Measurements from ENCODE around the gene WDR45B. TPM values are rescaled to one million over a fixed set of nuclear protein-coding genes. Genes with fewer than 3 reads are reported as not detected.

Gene WDR45B
- total RNA-seq, 1 donor from 2014 or later: 75.6 TPM

- no peak overlapping the region for H3K27ac Mint-ChIP-seq (ENCODE audit: unreplicated experiment)
- TF ChIP-seq CTCF (IDR thresholded peaks at IDR 0.05): no peak
- no peaks in the 10 kb centered on the region for H3K27me3 Mint-ChIP-seq (ENCODE audit: unreplicated experiment)
These were observed 10.0 kb downstream of the WDR45B start for GRCh38 chr17:82638183-82638773.

GRCh38 chr17:82636626-82637598 is 11.3 kb downstream of the WDR45B start:
- H3K36me3 Mint-ChIP-seq (ENCODE audit: unreplicated experiment): peaks cover 15% of the 10 kb centered on the region
- H3K27ac Mint-ChIP-seq (ENCODE audit: unreplicated experiment): no peak overlapping the region
- no peak for DNase-seq (ENCODE audit: extremely low spot score, unreplicated experiment)
- H3K4me3 Mint-ChIP-seq (ENCODE audit: unreplicated experiment): no peak overlapping the region
- H3K27me3 Mint-ChIP-seq (ENCODE audit: unreplicated experiment): no peaks in the 10 kb centered on the region
- no peak for TF ChIP-seq CTCF (IDR thresholded peaks at IDR 0.05)
- H3K4me1 Mint-ChIP-seq (ENCODE audit: unreplicated experiment): no peaks in the 10 kb centered on the region
- H3K9me3 Mint-ChIP-seq (ENCODE audit: unreplicated experiment): no peaks in the 10 kb centered on the region

More at GRCh38 chr17:82638183-82638773, 10.0 kb downstream of the WDR45B start:
- H3K36me3 Mint-ChIP-seq (ENCODE audit: unreplicated experiment): peaks cover 14% of the 10 kb centered on the region
- H3K9me3 Mint-ChIP-seq (ENCODE audit: unreplicated experiment): no peaks in the 10 kb centered on the region
- H3K4me3 Mint-ChIP-seq (ENCODE audit: unreplicated experiment): no peak overlapping the region
- H3K4me1 Mint-ChIP-seq (ENCODE audit: unreplicated experiment): no peaks in the 10 kb centered on the region
- no peak for DNase-seq (ENCODE audit: extremely low spot score, unreplicated experiment)

GRCh38 chr17:82633343-82633742 is 14.9 kb downstream of the WDR45B start:
- Mint-ChIP-seq H3K4me1 (ENCODE audit: unreplicated experiment) (no peaks in the 10 kb centered on the region), H3K27ac (ENCODE audit: unreplicated experiment) (no peak overlapping the region), H3K9me3 (ENCODE audit: unreplicated experiment) (no peaks in the 10 kb centered on the region), H3K4me3 (ENCODE audit: unreplicated experiment) (no peak overlapping the region), H3K36me3 (ENCODE audit: unreplicated experiment) (peaks cover 20% of the 10 kb centered on the region), H3K27me3 (ENCODE audit: unreplicated experiment) (no peaks in the 10 kb centered on the region)
- no peak for TF ChIP-seq CTCF (IDR thresholded peaks at IDR 0.05)
- no peak for DNase-seq (ENCODE audit: extremely low spot score, unreplicated experiment)

- TF ChIP-seq CTCF (IDR thresholded peaks at IDR 0.05): no peak
- no peaks in the 10 kb centered on the region for H3K27me3 Mint-ChIP-seq (ENCODE audit: unreplicated experiment)
- DNase-seq (ENCODE audit: extremely low spot score, unreplicated experiment): no peak
- no peaks in the 10 kb centered on the region for H3K4me1 Mint-ChIP-seq (ENCODE audit: unreplicated experiment)
- H3K9me3 Mint-ChIP-seq (ENCODE audit: unreplicated experiment): no peaks in the 10 kb centered on the region
- peaks cover 25% of the 10 kb centered on the region for H3K36me3 Mint-ChIP-seq (ENCODE audit: unreplicated experiment)
- H3K27ac Mint-ChIP-seq (ENCODE audit: unreplicated experiment): no peak overlapping the region
- H3K4me3 Mint-ChIP-seq (ENCODE audit: unreplicated experiment): no peak overlapping the region
These were observed 15.8 kb downstream of the WDR45B start for GRCh38 chr17:82632451-82632850.

GRCh38 chr17:82631544-82631943 is 16.7 kb downstream of the WDR45B start:
- H3K27ac Mint-ChIP-seq (ENCODE audit: unreplicated experiment): no peak overlapping the region
- H3K4me1 Mint-ChIP-seq (ENCODE audit: unreplicated experiment): no peaks in the 10 kb centered on the region
- no peak for TF ChIP-seq CTCF (IDR thresholded peaks at IDR 0.05)
- peaks cover 33% of the 10 kb centered on the region for H3K36me3 Mint-ChIP-seq (ENCODE audit: unreplicated experiment)
- no peaks in the 10 kb centered on the region for H3K27me3 Mint-ChIP-seq (ENCODE audit: unreplicated experiment)
- no peak overlapping the region for H3K4me3 Mint-ChIP-seq (ENCODE audit: unreplicated experiment)
- H3K9me3 Mint-ChIP-seq (ENCODE audit: unreplicated experiment): no peaks in the 10 kb centered on the region
- no peak for DNase-seq (ENCODE audit: extremely low spot score, unreplicated experiment)

All from osteocyte (in vitro differentiated cells).